CD4-positive, alpha-beta T cell treated with Interferon gamma for 1 hour (primary cell): Measurements from ENCODE around the gene TMEM95.

Source experiments
- DNase-seq: peaks from one replicate; pipeline ENCODE4 v3.0.0-alpha.2; 2020

The TMEM95 gene

GRCh38 chr17:7380855-7381683, 26.1 kb downstream of the TMEM95 start, which contains the start of gene TNK1:
Gene TNK1 (plus strand): TSS chr17:7381089. CDS start chr17:7382927, 1,838 bp downstream.
- DNase-seq: no peak

GRCh38 chr17:7382901-7383300, 27.9 kb downstream of the TMEM95 start:
- DNase-seq: no peak

GRCh38 chr17:7383371-7383741, 28.4 kb downstream of the TMEM95 start:
- no peak for DNase-seq

GRCh38 chr17:7383742-7384488, 29.0 kb downstream of the TMEM95 start:
- DNase-seq: peak; percentile 78

- DNase-seq: no peak
These were observed 29.6 kb downstream of the TMEM95 start for GRCh38 chr17:7384489-7385081.

- DNase-seq: no peak
These were observed 33.9 kb downstream of the TMEM95 start for GRCh38 chr17:7388856-7389255.

GRCh38 chr17:7389924-7390910, 35.3 kb downstream of the TMEM95 start:
- no peak for DNase-seq

- DNase-seq: no peak
These were observed 36.4 kb downstream of the TMEM95 start for GRCh38 chr17:7391307-7391706.

- DNase-seq: no peak
These were observed 38.0 kb downstream of the TMEM95 start for GRCh38 chr17:7392696-7393612.

- peak; percentile 80 for DNase-seq
These were observed 38.9 kb downstream of the TMEM95 start for GRCh38 chr17:7393613-7394451.

- peak; percentile 81 for DNase-seq
These were observed 39.7 kb downstream of the TMEM95 start, which contains the start of gene PLSCR3 for GRCh38 chr17:7394452-7395191. Gene PLSCR3 (minus strand): TSS chr17:7394525. CDS start chr17:7394110, 415 bp downstream.

GRCh38 chr17:7396147-7396546, 41.2 kb downstream of the TMEM95 start:
- no peak for DNase-seq

GRCh38 chr17:7398612-7399011, 43.7 kb downstream of the TMEM95 start:
- no peak for DNase-seq

GRCh38 chr17:7403043-7403726, 48.2 kb downstream of the TMEM95 start:
- DNase-seq: peak; percentile 4

- DNase-seq: no peak
These were observed 48.7 kb downstream of the TMEM95 start for GRCh38 chr17:7403727-7403976.

- DNase-seq: peak; percentile 97
These were observed 49.2 kb downstream of the TMEM95 start, which contains the start of gene TMEM256 for GRCh38 chr17:7403977-7404736. Gene TMEM256 (minus strand): TSS chr17:7404097. CDS start chr17:7404084, 13 bp downstream.

- peak; percentile 72 for DNase-seq
These were observed 49.9 kb downstream of the TMEM95 start for GRCh38 chr17:7404737-7405349.
